ENCODE results near the gene ATL2. TPM values are rescaled to one million over a fixed set of nuclear protein-coding genes. Genes with fewer than 3 reads are reported as not detected.

ATL2 gene
- total and polyA plus RNA-seq, 2 experiments from 2014 or later, result 11.1 to 38.3 TPM

DNA sequence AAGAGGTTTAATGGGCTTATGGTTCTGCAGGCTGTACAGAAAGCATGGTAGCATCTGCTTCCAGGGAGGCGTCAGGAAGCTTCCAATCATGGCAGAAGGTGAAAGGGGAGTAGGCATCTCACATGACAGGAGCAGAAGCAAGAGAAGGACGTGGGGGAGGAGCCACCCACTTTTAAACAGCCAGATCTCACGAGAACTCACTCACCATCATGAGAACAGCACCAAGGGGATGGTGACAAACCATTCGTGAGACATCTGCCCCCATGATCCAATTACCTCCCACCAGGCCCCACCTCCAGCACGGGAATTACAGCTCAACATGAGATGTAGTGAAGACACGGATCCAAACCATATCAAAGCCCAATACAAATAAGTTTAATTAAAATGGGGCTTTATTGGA is 113.8 kb downstream of the ATL2 start:
- no peaks in the 10 kb centered on the region for H3K79me2 ChIP-seq (ENCODE audit: insufficient read depth)
- H3K36me3 ChIP-seq (ENCODE audit: low read depth), result no peaks in the 10 kb centered on the region
- no peaks in the 10 kb centered on the region for H3K9me3 ChIP-seq (ENCODE audit: low read depth)
- TF ChIP-seq EZH2 (IDR thresholded peaks at IDR 0.05; ENCODE audit: insufficient read depth, poor library complexity, severe bottlenecking), result no peak
- TF ChIP-seq EZH2phosphoT487 (IDR thresholded peaks at IDR 0.05; ENCODE audit: insufficient read depth, low read depth), result no peak
- DNase-seq, result no peak
- no peaks in the 10 kb centered on the region for H3K9me2 ChIP-seq (ENCODE audit: insufficient read depth)
- no peak overlapping the region for H3K4me3 ChIP-seq
- H2AFZ ChIP-seq, result no peak overlapping the region
- H3F3A ChIP-seq (ENCODE audit: insufficient read depth), result peaks cover 2% of the 10 kb centered on the region; the same call in 1 of the 2 replicates
- H4K20me1 ChIP-seq (ENCODE audit: insufficient read depth), result no peaks in the 10 kb centered on the region
- WGBS, 2 experiments (ENCODE audit: low coverage in 1 of 2, low lambda C conversion rate in 2 of 2, missing lambda C conversion rate in 2 of 2), result 83 to 85% methylated on average over 6 of the region's 6 CpGs
- in situ Hi-C loops (cut with MboI), result loop anchor here (25.0 kb wide), 1 partner anchor 876 kb away; no protein-coding TSS in a partner anchor
- no peaks in the 10 kb centered on the region; the same call in 1 of the 2 replicates for H3K27me3 ChIP-seq (replicated peaks; ENCODE audit: insufficient read depth)
- H3K27ac ChIP-seq, result no peak overlapping the region
- no peak overlapping the region for H3K9ac ChIP-seq
- no peak overlapping the region for H3K4me2 ChIP-seq (ENCODE audit: unreplicated experiment)
- peaks cover under 1% of the 10 kb centered on the region for H3K4me1 ChIP-seq (ENCODE audit: insufficient read depth)

DNA sequence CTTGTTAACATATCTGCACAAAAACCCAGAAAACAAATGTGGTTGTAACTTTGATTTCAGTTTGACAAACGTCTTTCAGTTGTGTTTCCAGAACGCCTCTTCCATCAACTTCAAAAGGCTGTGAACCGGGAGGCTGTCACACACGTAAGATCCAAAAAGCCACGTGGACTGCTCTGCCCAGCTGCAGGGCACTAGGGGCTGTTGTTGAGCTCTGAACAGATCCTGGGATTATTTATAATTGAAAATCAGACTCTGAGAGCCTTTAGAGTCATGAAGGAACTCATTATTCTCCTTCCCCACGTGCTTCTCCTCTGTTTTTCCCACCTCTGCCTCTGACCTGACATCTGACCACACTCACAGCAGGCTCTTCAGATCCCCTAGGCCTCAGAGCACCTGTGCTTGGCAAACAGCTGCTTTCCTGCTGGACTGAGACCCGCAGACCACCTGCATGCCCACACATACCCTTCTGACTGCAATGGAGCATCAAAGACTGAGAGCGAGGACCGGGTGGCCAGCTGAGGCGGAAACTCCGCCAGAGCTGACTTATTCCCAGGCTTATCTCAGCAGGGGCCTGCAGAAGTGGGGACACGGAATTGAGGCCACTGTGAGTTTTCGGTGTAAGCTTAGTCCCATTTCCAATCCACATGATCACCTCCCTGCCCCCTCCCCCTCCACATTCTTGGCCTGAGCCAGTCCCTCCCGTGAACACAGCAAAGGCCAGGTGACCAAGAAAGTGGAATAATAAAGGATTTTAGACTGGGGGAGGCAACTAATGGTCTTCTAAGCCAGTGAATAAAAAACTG is 114.8 kb downstream of the ATL2 start:
- Histone ChIP-seq H3K79me2 (ENCODE audit: insufficient read depth) (no peaks in the 10 kb centered on the region), H3K9me3 (ENCODE audit: low read depth) (no peaks in the 10 kb centered on the region), H3F3A (ENCODE audit: insufficient read depth) (no peaks in the 10 kb centered on the region), H3K4me2 (ENCODE audit: unreplicated experiment) (no peak overlapping the region), H3K9ac (no peak overlapping the region), H4K20me1 (ENCODE audit: insufficient read depth) (no peaks in the 10 kb centered on the region), H2AFZ (no peak overlapping the region), H3K4me1 (ENCODE audit: insufficient read depth) (no peaks in the 10 kb centered on the region), H3K4me3 (no peak overlapping the region), H3K9me2 (ENCODE audit: insufficient read depth) (no peaks in the 10 kb centered on the region), H3K36me3 (ENCODE audit: low read depth) (no peaks in the 10 kb centered on the region), H3K27me3 (replicated peaks; ENCODE audit: insufficient read depth) (no peaks in the 10 kb centered on the region; the same call in 1 of the 2 replicates), H3K27ac (no peak overlapping the region)
- in situ Hi-C loops (cut with MboI), result loop anchor here (25.0 kb wide), 1 partner anchor 875 kb away; no protein-coding TSS in a partner anchor
- 89 to 91% methylated on average over 14 of the region's 14 CpGs for WGBS, 2 experiments (ENCODE audit: low coverage in 1 of 2, low lambda C conversion rate in 2 of 2, missing lambda C conversion rate in 2 of 2)
- DNase-seq, result no peak
- TF ChIP-seq EZH2 (IDR thresholded peaks at IDR 0.05; ENCODE audit: insufficient read depth, poor library complexity, severe bottlenecking) (no peak), EZH2phosphoT487 (IDR thresholded peaks at IDR 0.05; ENCODE audit: insufficient read depth, low read depth) (no peak)

DNA sequence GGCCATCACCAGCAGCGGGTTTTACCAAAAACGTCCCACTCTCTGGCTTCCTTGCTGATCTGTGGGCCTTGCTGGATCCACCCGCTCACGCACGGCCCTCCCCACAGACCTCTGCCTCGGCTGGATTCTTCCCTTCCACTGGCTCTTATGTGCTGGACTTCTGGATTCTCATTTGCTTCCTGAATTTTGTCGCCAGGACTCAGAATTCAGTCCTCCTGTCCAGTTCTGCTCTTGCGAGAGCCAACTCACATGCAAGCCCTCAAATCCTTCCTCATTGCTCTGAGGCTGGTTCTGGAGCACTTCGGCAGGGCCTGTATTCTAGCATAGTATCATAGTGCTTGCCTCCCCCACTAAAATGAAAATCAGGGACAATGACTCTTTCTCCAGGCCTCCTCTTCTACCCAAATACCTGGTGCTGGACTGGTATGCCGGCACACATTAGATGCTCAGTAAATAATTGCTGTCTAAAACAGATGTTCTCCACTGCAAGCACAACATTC is 115.5 kb downstream of the ATL2 start:
- no peak for DNase-seq
- in situ Hi-C loops (cut with MboI), result loop anchor here (25.0 kb wide), 1 partner anchor 874 kb away; no protein-coding TSS in a partner anchor
- no peak overlapping the region for H2AFZ ChIP-seq

DNA sequence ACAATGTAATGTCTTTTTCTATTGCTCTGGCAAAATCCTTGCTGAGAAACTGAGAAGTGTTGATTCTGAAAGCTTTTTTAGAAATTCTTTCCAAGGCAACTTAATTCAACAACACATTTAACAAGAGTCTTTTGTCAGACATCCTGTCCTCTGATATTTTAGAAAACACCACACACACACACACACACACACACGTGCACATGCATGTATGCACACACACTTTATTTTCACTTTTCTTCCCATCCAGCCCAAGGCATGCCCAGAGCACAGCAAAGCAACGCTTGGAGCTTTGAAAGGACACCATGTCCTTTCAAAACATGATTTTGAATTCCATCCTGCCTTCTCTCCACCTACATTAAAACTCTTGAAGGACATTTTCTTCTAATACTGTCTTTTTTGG is 116.1 kb downstream of the ATL2 start:
- Histone ChIP-seq H3K9me2 (ENCODE audit: insufficient read depth) (no peaks in the 10 kb centered on the region), H3K9me3 (ENCODE audit: low read depth) (no peaks in the 10 kb centered on the region), H3K27ac (no peak overlapping the region), H3K4me2 (ENCODE audit: unreplicated experiment) (no peak overlapping the region), H3K27me3 (replicated peaks; ENCODE audit: insufficient read depth) (no peaks in the 10 kb centered on the region; the same call in 1 of the 2 replicates), H3F3A (ENCODE audit: insufficient read depth) (no peaks in the 10 kb centered on the region), H3K36me3 (ENCODE audit: low read depth) (no peaks in the 10 kb centered on the region), H4K20me1 (ENCODE audit: insufficient read depth) (no peaks in the 10 kb centered on the region), H3K79me2 (ENCODE audit: insufficient read depth) (no peaks in the 10 kb centered on the region), H2AFZ (no peak overlapping the region), H3K9ac (no peak overlapping the region), H3K4me3 (no peak overlapping the region), H3K4me1 (ENCODE audit: insufficient read depth) (no peaks in the 10 kb centered on the region)
- DNase-seq, result no peak
- in situ Hi-C loops (cut with MboI), result loop anchor here (25.0 kb wide), 1 partner anchor 874 kb away; no protein-coding TSS in a partner anchor
- TF ChIP-seq EZH2phosphoT487 (IDR thresholded peaks at IDR 0.05; ENCODE audit: insufficient read depth, low read depth) (no peak), EZH2 (IDR thresholded peaks at IDR 0.05; ENCODE audit: insufficient read depth, poor library complexity, severe bottlenecking) (no peak)
- WGBS, 2 experiments (ENCODE audit: low coverage in 1 of 2, low lambda C conversion rate in 2 of 2, missing lambda C conversion rate in 2 of 2), result 66 to 84% methylated on average over 2 of the region's 2 CpGs

More for the DNA sequence above, 115.5 kb downstream of the ATL2 start:
- Histone ChIP-seq H3K9me3 (ENCODE audit: low read depth) (no peaks in the 10 kb centered on the region), H3K36me3 (ENCODE audit: low read depth) (no peaks in the 10 kb centered on the region), H3F3A (ENCODE audit: insufficient read depth) (no peaks in the 10 kb centered on the region), H3K9ac (no peak overlapping the region), H3K4me2 (ENCODE audit: unreplicated experiment) (no peak overlapping the region), H3K27me3 (replicated peaks; ENCODE audit: insufficient read depth) (no peaks in the 10 kb centered on the region; the same call in 1 of the 2 replicates), H4K20me1 (ENCODE audit: insufficient read depth) (no peaks in the 10 kb centered on the region), H3K9me2 (ENCODE audit: insufficient read depth) (no peaks in the 10 kb centered on the region), H3K4me1 (ENCODE audit: insufficient read depth) (no peaks in the 10 kb centered on the region), H3K4me3 (no peak overlapping the region), H3K79me2 (ENCODE audit: insufficient read depth) (no peaks in the 10 kb centered on the region), H3K27ac (no peak overlapping the region)
- 85 to 88% methylated on average over 10 of the region's 10 CpGs for WGBS, 2 experiments (ENCODE audit: low coverage in 1 of 2, low lambda C conversion rate in 2 of 2, missing lambda C conversion rate in 2 of 2)
- TF ChIP-seq EZH2 (IDR thresholded peaks at IDR 0.05; ENCODE audit: insufficient read depth, poor library complexity, severe bottlenecking) (no peak), EZH2phosphoT487 (IDR thresholded peaks at IDR 0.05; ENCODE audit: insufficient read depth, low read depth) (no peak)

All from GM23248 (cell line).